Suprapubic skin (tissue), 4 donors: ENCODE data around the gene SCFD2. TPM values are rescaled to one million over a fixed set of nuclear protein-coding genes. Genes with fewer than 3 reads are reported as not detected.

Experiments used
- DNase-seq, 2 donors: peaks; one replicate each; pipeline ENCODE4 v3.0.0-alpha.2; 2019; ENCODE audit warnings: low spot score in 2 of 2
- H3K27ac ChIP-seq: fragments of 200-600 bp; sonication (generic); one replicate; pipeline ENCODE4 v1.5.1; 2019
- H3K27me3 ChIP-seq: fragments of 200-600 bp; sonication (generic); one replicate; pipeline ENCODE4 v1.5.1; 2019
- H3K36me3 ChIP-seq: fragments of 200-600 bp; sonication (generic); one replicate; pipeline ENCODE4 v1.5.1; 2019
- H3K4me1 ChIP-seq: fragments of 200-600 bp; sonication (generic); one replicate; pipeline ENCODE4 v1.5.1; 2019
- H3K4me3 ChIP-seq: fragments of 200-600 bp; sonication (generic); one replicate; pipeline ENCODE4 v1.5.1; 2019; ENCODE audit warnings: mild to moderate bottlenecking
- H3K9me3 ChIP-seq: fragments of 200-600 bp; sonication (generic); one replicate; pipeline ENCODE4 v1.5.1; 2019
- CTCF ChIP-seq, 2 donors: fragments of 200-600 bp in 1 of 2; fragments of 450-650 bp in 1 of 2; sonication (generic) in 1 of 2; IDR thresholded peaks; one replicate each; pipeline ENCODE4 v1.5.1; 2016 to 2019; ENCODE audit warnings: antibody characterized with exemption in 2 of 2, mild to moderate bottlenecking in 1 of 2, moderate library complexity in 1 of 2
- EP300 ChIP-seq: sonication (generic); formaldehyde crosslinking; IDR thresholded peaks from one replicate; pipeline ENCODE4 v1.6.1; 2017; ENCODE audit warnings: antibody characterized with exemption
- POLR2A ChIP-seq, 2 donors: fragments of 450-650 bp; IDR thresholded peaks; one replicate each; pipeline ENCODE4 v1.6.1; 2017; ENCODE audit warnings: antibody characterized with exemption in 2 of 2, mild to moderate bottlenecking in 2 of 2, moderate library complexity in 2 of 2
- POLR2AphosphoS5 ChIP-seq, 3 donors: sonication (generic); formaldehyde crosslinking; IDR thresholded peaks; one replicate each; pipeline ENCODE4 v1.6.1; 2017; ENCODE audit warnings: antibody characterized with exemption in 3 of 3
- WGBS: methylation state at CpG from one replicate; pipeline ENCODE4 v1.1.5; 2018; 5-methylcytosine and 5-hydroxymethylcytosine counted together
- total RNA-seq, 4 donors: library from RNA; depleted of rRNA; stranded (reverse); fragments of >200 nt; gene quantifications; one replicate each; pipeline ENCODE4 v1.1.0, GENCODE V29; 2016

The SCFD2 gene
- total RNA-seq, 4 donors from 2014 or later, result 25.5 to 39.5 (median 31.9) TPM

GRCh38 chr4:52941450-52941849, 424.4 kb downstream of the SCFD2 start:
- no peaks in the 10 kb centered on the region for H3K27me3 ChIP-seq
- no peak overlapping the region for H3K4me3 ChIP-seq
- no peaks in the 10 kb centered on the region for H3K36me3 ChIP-seq
- H3K9me3 ChIP-seq, result no peaks in the 10 kb centered on the region
- TF ChIP-seq EP300 (no peak), CTCF (IDR thresholded peaks at IDR 0.05) (no peak), POLR2AphosphoS5 (IDR thresholded peaks at IDR 0.05) (no peak), POLR2A (IDR thresholded peaks at IDR 0.05) (no peak)
- WGBS, result 94% methylated on average over 3 of the region's 3 CpGs
- no peaks in the 10 kb centered on the region for H3K4me1 ChIP-seq
- no peak for DNase-seq
- no peak overlapping the region for H3K27ac ChIP-seq

GRCh38 chr4:52939739-52940138, 426.1 kb downstream of the SCFD2 start:
- no peak overlapping the region for H3K4me3 ChIP-seq
- H3K27ac ChIP-seq, result no peak overlapping the region
- WGBS, result 93% methylated on average over 2 of the region's 2 CpGs
- no peaks in the 10 kb centered on the region for H3K4me1 ChIP-seq
- TF ChIP-seq CTCF (IDR thresholded peaks at IDR 0.05) (no peak), EP300 (no peak), POLR2A (IDR thresholded peaks at IDR 0.05) (no peak), POLR2AphosphoS5 (IDR thresholded peaks at IDR 0.05) (no peak)
- H3K27me3 ChIP-seq, result no peaks in the 10 kb centered on the region
- DNase-seq, result no peak
- H3K9me3 ChIP-seq, result no peaks in the 10 kb centered on the region
- H3K36me3 ChIP-seq, result no peaks in the 10 kb centered on the region

GRCh38 chr4:52939325-52939724, 426.5 kb downstream of the SCFD2 start:
- Histone ChIP-seq H3K27me3 (no peaks in the 10 kb centered on the region), H3K27ac (no peak overlapping the region), H3K36me3 (no peaks in the 10 kb centered on the region), H3K4me3 (no peak overlapping the region), H3K9me3 (no peaks in the 10 kb centered on the region), H3K4me1 (no peaks in the 10 kb centered on the region)
- no peak for TF ChIP-seq POLR2A (IDR thresholded peaks at IDR 0.05)
- no peak for TF ChIP-seq EP300
- TF ChIP-seq CTCF (IDR thresholded peaks at IDR 0.05), result no peak
- no peak for TF ChIP-seq POLR2AphosphoS5 (IDR thresholded peaks at IDR 0.05)
- DNase-seq, result no peak
- WGBS, result 86% methylated on average over 1 of the region's 1 CpG

- H3K4me3 ChIP-seq, result no peak overlapping the region
- no peaks in the 10 kb centered on the region for H3K4me1 ChIP-seq
- WGBS, result 93% methylated on average over 1 of the region's 1 CpG
- H3K27ac ChIP-seq, result no peak overlapping the region
- no peaks in the 10 kb centered on the region for H3K36me3 ChIP-seq
- H3K27me3 ChIP-seq, result no peaks in the 10 kb centered on the region
- TF ChIP-seq POLR2A (IDR thresholded peaks at IDR 0.05) (no peak), CTCF (IDR thresholded peaks at IDR 0.05) (no peak), POLR2AphosphoS5 (IDR thresholded peaks at IDR 0.05) (no peak), EP300 (no peak)
- DNase-seq, result no peak
- H3K9me3 ChIP-seq, result no peaks in the 10 kb centered on the region
Measured at GRCh38 chr4:52937829-52938228, 428.0 kb downstream of the SCFD2 start.

GRCh38 chr4:52936729-52937128, 429.1 kb downstream of the SCFD2 start:
- Histone ChIP-seq H3K27me3 (no peaks in the 10 kb centered on the region), H3K27ac (no peak overlapping the region), H3K4me3 (no peak overlapping the region), H3K9me3 (no peaks in the 10 kb centered on the region), H3K4me1 (no peaks in the 10 kb centered on the region), H3K36me3 (no peaks in the 10 kb centered on the region)
- no peak for TF ChIP-seq CTCF (IDR thresholded peaks at IDR 0.05)
- no peak for TF ChIP-seq POLR2A (IDR thresholded peaks at IDR 0.05)
- no peak for TF ChIP-seq POLR2AphosphoS5 (IDR thresholded peaks at IDR 0.05)
- TF ChIP-seq EP300, result no peak
- 97% methylated on average over 2 of the region's 2 CpGs for WGBS
- DNase-seq, result no peak
